HEK293 (cell line): ENCODE data around the gene NTN3.

Source experiments
- SP7 ChIP-seq: fragments of 450-650 bp; formaldehyde crosslinking; IDR thresholded peaks from 2 replicates; pipeline ENCODE4 v1.5.1; 2016; ENCODE audit warnings: missing biosample characterization, missing genetic modification characterization
- ZNF23 ChIP-seq: fragments of 450-650 bp; formaldehyde crosslinking; IDR thresholded peaks from 2 replicates; pipeline ENCODE4 v1.5.1; 2016; ENCODE audit warnings: missing biosample characterization, missing genetic modification characterization, borderline replicate concordance
- ZNF629 ChIP-seq: fragments of 450-650 bp; formaldehyde crosslinking; IDR thresholded peaks from 2 replicates; pipeline ENCODE4 v1.5.1; 2017; ENCODE audit warnings: missing biosample characterization, missing genetic modification characterization
- ZNF707 ChIP-seq: fragments of 450-650 bp; formaldehyde crosslinking; IDR thresholded peaks from 2 replicates; pipeline ENCODE4 v1.5.1; 2016; ENCODE audit warnings: missing biosample characterization, missing genetic modification characterization
- TF ChIP-seq, protein P1 (sequence below): fragments of 450-650 bp; formaldehyde crosslinking; IDR thresholded peaks from 2 replicates; pipeline ENCODE4 v1.5.1; 2016; ENCODE audit warnings: missing biosample characterization, missing genetic modification characterization
- TF ChIP-seq, protein P2 (sequence below): fragments of 450-650 bp; formaldehyde crosslinking; optimal IDR thresholded peaks from 2 replicates; pipeline ENCODE3; 2016; ENCODE audit warnings: missing biosample characterization, mild to moderate bottlenecking, missing genetic modification characterization
- TF ChIP-seq, protein P3 (sequence below): fragments of 450-650 bp; formaldehyde crosslinking; IDR thresholded peaks from 2 replicates; pipeline ENCODE4 v1.5.1; 2016; ENCODE audit warnings: missing biosample characterization, missing genetic modification characterization

DNA sequence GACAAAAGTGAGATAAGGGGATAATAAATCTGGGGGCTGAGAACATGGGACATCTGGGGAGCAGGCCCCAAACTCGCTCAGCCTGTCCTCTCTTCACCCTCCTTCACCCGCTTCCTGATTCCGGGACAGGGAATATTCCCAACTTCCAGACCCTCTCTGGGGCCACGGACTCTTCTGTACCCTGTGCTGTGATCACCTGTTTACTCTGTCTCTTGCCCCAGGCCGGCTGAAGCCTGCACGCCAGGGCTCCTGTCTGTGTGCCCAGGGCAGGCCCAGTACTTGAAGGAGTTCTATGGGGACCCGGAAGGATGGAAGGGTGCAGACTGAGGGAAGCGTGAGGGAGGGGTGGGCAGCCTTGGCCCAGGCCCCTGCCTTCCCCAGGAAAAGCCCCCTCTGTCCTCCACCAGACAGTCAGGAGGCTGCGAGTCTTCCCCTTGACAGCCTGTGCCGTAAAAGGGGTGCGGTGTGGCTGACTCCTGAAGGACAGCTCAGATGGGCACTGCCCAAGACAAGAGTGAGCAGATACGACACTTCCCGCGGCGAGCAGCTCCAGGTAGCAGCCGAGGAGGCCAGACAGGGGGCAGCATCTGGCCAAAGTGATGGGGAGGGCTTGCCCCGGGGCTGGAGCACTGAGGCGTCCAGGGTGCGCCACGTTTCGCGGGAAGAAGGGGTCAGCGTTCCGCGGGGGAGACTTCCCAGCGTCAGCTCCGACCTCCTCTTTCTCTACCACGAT is 42.9 kb upstream of the NTN3 start:
- TF ChIP-seq, protein P1, sequence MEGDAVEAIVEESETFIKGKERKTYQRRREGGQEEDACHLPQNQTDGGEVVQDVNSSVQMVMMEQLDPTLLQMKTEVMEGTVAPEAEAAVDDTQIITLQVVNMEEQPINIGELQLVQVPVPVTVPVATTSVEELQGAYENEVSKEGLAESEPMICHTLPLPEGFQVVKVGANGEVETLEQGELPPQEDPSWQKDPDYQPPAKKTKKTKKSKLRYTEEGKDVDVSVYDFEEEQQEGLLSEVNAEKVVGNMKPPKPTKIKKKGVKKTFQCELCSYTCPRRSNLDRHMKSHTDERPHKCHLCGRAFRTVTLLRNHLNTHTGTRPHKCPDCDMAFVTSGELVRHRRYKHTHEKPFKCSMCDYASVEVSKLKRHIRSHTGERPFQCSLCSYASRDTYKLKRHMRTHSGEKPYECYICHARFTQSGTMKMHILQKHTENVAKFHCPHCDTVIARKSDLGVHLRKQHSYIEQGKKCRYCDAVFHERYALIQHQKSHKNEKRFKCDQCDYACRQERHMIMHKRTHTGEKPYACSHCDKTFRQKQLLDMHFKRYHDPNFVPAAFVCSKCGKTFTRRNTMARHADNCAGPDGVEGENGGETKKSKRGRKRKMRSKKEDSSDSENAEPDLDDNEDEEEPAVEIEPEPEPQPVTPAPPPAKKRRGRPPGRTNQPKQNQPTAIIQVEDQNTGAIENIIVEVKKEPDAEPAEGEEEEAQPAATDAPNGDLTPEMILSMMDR (tag by site-specific recombination) = no peak
- TF ChIP-seq, protein P2, sequence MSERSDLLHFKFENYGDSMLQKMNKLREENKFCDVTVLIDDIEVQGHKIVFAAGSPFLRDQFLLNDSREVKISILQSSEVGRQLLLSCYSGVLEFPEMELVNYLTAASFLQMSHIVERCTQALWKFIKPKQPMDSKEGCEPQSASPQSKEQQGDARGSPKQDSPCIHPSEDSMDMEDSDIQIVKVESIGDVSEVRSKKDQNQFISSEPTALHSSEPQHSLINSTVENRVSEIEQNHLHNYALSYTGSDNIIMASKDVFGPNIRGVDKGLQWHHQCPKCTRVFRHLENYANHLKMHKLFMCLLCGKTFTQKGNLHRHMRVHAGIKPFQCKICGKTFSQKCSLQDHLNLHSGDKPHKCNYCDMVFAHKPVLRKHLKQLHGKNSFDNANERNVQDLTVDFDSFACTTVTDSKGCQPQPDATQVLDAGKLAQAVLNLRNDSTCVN (tag by site-specific recombination) = no peak
- TF ChIP-seq ZNF707 (tag by site-specific recombination) = no peak
- no peak for TF ChIP-seq ZNF629 (tag by site-specific recombination)
- TF ChIP-seq, protein P3, sequence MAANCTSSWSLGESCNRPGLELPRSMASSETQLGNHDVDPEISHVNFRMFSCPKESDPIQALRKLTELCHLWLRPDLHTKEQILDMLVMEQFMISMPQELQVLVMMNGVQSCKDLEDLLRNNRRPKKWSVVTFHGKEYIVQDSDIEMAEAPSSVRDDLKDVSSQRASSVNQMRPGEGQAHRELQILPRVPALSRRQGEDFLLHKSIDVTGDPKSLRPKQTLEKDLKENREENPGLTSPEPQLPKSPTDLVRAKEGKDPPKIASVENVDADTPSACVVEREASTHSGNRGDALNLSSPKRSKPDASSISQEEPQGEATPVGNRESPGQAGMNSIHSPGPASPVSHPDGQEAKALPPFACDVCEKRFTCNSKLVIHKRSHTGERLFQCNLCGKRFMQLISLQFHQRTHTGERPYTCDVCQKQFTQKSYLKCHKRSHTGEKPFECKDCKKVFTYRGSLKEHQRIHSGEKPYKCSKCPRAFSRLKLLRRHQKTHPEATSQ (tag by site-specific recombination) = no peak
- TF ChIP-seq ZNF23 (tag by site-specific recombination) = no peak
- no peak for TF ChIP-seq SP7
